Measurements from ENCODE around the gene NTF3.

- TF ChIP-seq CTCF (IDR thresholded peaks at IDR 0.05 in 2 of 3, conservative IDR thresholded peaks at IDR 0.05 in 1 of 3; ENCODE audit: insufficient read depth in 2 of 3, low read depth in 1 of 3, low read length in 3 of 3), result no peak
- TF ChIP-seq ID3 (CRISPR knock-in tag; IDR thresholded peaks at IDR 0.05), result no peak
- TF ChIP-seq ID3 (tag; IDR thresholded peaks at IDR 0.05), result no peak
- no peak for TF ChIP-seq ATF3 (IDR thresholded peaks at IDR 0.05)
- no peak for TF ChIP-seq ATF3 (CRISPR knock-in tag; conservative IDR thresholded peaks at IDR 0.05)
- TF ChIP-seq PHTF2 (CRISPR knock-in tag; IDR thresholded peaks at IDR 0.05), result no peak
- no peak for TF ChIP-seq E2F1 (CRISPR knock-in tag; IDR thresholded peaks at IDR 0.05)
- TF ChIP-seq NFE2L1 (tag; IDR thresholded peaks at IDR 0.05; ENCODE audit: borderline replicate concordance, low read depth), result no peak
- TF ChIP-seq ELK1 (CRISPR knock-in tag; IDR thresholded peaks at IDR 0.05), result no peak
- no peak for TF ChIP-seq CBX2 (IDR thresholded peaks at IDR 0.05; ENCODE audit: insufficient read depth, low read length, poor library complexity, severe bottlenecking)
- no peak for TF ChIP-seq FOSL1 (tag; conservative IDR thresholded peaks at IDR 0.05)
Observed at GRCh38 chr12:5509102-5509501, 77.2 kb downstream of the NTF3 start.

Measured in K562 (cell line).